ENCODE data around the gene FUT7. TPM values are rescaled to one million over a fixed set of nuclear protein-coding genes. Genes with fewer than 3 reads are reported as not detected.

Gene FUT7
- total RNA-seq, 3 donors from 2014 or later = 0.14 to 0.27 TPM; not detected in 1

GRCh38 chr9:137077758-137078693 is 46.1 kb upstream of the FUT7 start:
- DNase-seq (peak; percentile 66 to 84 (median 74)), ATAC-seq (peak; percentile 19)
- H3K4me3 ChIP-seq = peak overlapping the region; percentile 31
- no peaks in the 10 kb centered on the region for H3K36me3 ChIP-seq (ENCODE audit: low read depth)
- intact Hi-C loops (cut with DNase I, micrococcal nuclease) = no loop called here
- TF ChIP-seq, protein P1, sequence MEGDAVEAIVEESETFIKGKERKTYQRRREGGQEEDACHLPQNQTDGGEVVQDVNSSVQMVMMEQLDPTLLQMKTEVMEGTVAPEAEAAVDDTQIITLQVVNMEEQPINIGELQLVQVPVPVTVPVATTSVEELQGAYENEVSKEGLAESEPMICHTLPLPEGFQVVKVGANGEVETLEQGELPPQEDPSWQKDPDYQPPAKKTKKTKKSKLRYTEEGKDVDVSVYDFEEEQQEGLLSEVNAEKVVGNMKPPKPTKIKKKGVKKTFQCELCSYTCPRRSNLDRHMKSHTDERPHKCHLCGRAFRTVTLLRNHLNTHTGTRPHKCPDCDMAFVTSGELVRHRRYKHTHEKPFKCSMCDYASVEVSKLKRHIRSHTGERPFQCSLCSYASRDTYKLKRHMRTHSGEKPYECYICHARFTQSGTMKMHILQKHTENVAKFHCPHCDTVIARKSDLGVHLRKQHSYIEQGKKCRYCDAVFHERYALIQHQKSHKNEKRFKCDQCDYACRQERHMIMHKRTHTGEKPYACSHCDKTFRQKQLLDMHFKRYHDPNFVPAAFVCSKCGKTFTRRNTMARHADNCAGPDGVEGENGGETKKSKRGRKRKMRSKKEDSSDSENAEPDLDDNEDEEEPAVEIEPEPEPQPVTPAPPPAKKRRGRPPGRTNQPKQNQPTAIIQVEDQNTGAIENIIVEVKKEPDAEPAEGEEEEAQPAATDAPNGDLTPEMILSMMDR (IDR thresholded peaks at IDR 0.05) = no peak
- H3K9me3 ChIP-seq = no peaks in the 10 kb centered on the region
- peaks cover 21% of the 10 kb centered on the region for H3K4me1 ChIP-seq (ENCODE audit: low read depth)

DNA sequence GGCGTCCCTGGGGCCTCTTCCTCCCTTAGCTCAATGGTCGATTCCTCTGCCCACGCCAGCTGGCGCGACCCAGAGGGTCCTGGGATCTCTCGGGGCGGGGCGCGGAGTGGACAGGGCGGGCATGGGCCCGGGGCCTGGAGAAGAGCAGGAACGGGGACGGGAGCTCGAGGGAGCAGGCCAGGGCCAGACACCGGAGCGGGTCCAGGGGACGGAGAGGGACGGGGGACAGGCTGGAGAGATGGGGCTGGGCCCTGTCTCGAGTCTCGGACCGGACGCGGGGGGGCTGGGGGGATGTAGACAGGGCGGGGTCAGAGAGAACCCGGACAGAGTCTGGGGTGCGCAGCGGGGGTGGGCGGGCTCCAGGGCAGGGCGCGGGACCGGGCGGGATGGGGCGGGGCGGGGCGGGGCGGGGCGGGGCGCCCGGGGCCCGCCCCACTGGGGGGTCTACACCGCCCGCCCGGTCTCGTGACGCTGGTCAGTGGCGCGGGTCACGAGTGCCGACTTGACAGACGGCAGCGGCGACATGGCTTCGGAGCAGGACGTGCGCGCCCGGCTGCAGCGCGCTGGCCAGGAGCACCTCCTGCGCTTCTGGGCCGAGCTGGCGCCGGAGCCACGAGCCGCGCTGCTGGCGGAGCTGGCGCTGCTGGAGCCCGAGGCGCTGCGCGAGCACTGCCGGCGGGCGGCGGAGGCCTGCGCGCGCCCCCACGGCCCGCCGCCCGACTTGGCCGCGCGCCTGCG is 45.3 kb upstream of the FUT7 start, which contains the start of gene UAP1L1:
Gene UAP1L1 (plus strand): TSS at position 508 of the 738 bp plus-strand sequence. CDS start 16 bp downstream, at position 524.
- ATAC-seq (peak; percentile 52), DNase-seq (peak; percentile 79 to 91 (median 83))
- Histone ChIP-seq H3K36me3 (ENCODE audit: low read depth) (no peaks in the 10 kb centered on the region), H3K4me3 (peak within 1 kb of the TSS; percentile 31), H3K4me1 (ENCODE audit: low read depth) (peaks cover 21% of the 10 kb centered on the region), H3K9me3 (no peaks in the 10 kb centered on the region)
- TF ChIP-seq, protein P1 (IDR thresholded peaks at IDR 0.05) = no peak
- intact Hi-C loops (cut with DNase I, micrococcal nuclease) = no loop called here

DNA sequence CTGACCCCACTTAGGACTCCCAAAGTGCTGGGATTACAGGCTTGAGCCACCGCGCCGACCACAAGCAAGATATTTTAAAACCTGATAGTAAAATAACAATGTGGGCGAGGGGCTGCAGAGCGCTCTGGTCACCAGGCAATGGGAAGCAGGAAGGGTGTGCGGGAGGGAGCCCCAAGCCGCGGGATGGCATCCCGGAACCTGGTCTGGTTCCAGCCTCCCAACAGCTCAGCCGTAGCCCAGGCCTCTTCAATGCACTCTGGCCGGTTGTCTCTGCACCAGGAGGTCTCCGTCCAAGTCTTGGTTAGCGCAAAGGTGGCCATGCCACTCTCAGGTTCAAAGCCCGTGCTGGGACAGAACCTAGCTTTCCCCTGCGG is 44.7 kb upstream of the FUT7 start:
- ATAC-seq (no peak), DNase-seq (no peak)
- Histone ChIP-seq H3K9me3 (no peaks in the 10 kb centered on the region), H3K4me3 (no peak overlapping the region), H3K36me3 (ENCODE audit: low read depth) (no peaks in the 10 kb centered on the region), H3K4me1 (ENCODE audit: low read depth) (peaks cover 21% of the 10 kb centered on the region)
- intact Hi-C loops (cut with DNase I, micrococcal nuclease) = no loop called here
- TF ChIP-seq, protein P1 (IDR thresholded peaks at IDR 0.05) = no peak

- H3K9me3 ChIP-seq = no peaks in the 10 kb centered on the region
- intact Hi-C loops (cut with DNase I, micrococcal nuclease) = no loop called here
- peaks cover 29% of the 10 kb centered on the region for H3K4me1 ChIP-seq (ENCODE audit: low read depth)
- H3K4me3 ChIP-seq = no peak overlapping the region
- TF ChIP-seq, protein P1 (IDR thresholded peaks at IDR 0.05) = no peak
- DNase-seq = no peak
- no peak for ATAC-seq
- no peaks in the 10 kb centered on the region for H3K36me3 ChIP-seq (ENCODE audit: low read depth)
These were observed 43.4 kb upstream of the FUT7 start for GRCh38 chr9:137075275-137075775.

- DNase-seq = peak in 1 of 3 donors; percentile 61
- no peak for ATAC-seq
- no peaks in the 10 kb centered on the region for H3K36me3 ChIP-seq (ENCODE audit: low read depth)
- no peaks in the 10 kb centered on the region for H3K9me3 ChIP-seq
- no peak overlapping the region for H3K4me3 ChIP-seq
- TF ChIP-seq, protein P1 (IDR thresholded peaks at IDR 0.05) = no peak
- peaks cover 29% of the 10 kb centered on the region for H3K4me1 ChIP-seq (ENCODE audit: low read depth)
- intact Hi-C loops (cut with DNase I, micrococcal nuclease) = no loop called here
These were observed 42.9 kb upstream of the FUT7 start for GRCh38 chr9:137074657-137075274.
